Gastroesophageal sphincter (tissue), 4 donors: ENCODE results near the gene CNIH1. TPM values are rescaled to one million over a fixed set of nuclear protein-coding genes. Genes with fewer than 3 reads are reported as not detected.

Source experiments
- ATAC-seq: fragments of 150-250 bp; one replicate; pipeline ENCODE4 v1.9.1; 2016; ENCODE audit warnings: mild to moderate bottlenecking, moderate library complexity
- H3K27ac ChIP-seq, 4 donors: fragments of 200-600 bp; sonication (generic) in 3 of 4; 1 replicate in 3 of 4; 2 replicates in 1 of 4; pipeline ENCODE4 v1.5.1; 2016 to 2019
- H3K27me3 ChIP-seq: fragments of 200-600 bp; sonication (generic); one replicate; pipeline ENCODE4 v1.5.1; 2019
- H3K36me3 ChIP-seq, 2 donors: fragments of 200-600 bp; sonication (generic); one replicate each; pipeline ENCODE4 v1.5.1; 2019; ENCODE audit warnings: control low read depth in 1 of 2
- H3K4me1 ChIP-seq, 3 donors: fragments of 200-600 bp; sonication (generic); 1 replicate in 2 of 3; 2 replicates in 1 of 3; pipeline ENCODE4 v1.5.1; 2016 to 2019; ENCODE audit warnings: control low read depth in 2 of 3
- H3K4me3 ChIP-seq, 2 donors: fragments of 200-600 bp; sonication (generic); one replicate each; pipeline ENCODE4 v1.5.1; 2019; ENCODE audit warnings: mild to moderate bottlenecking in 1 of 2, moderate library complexity in 1 of 2
- H3K9me3 ChIP-seq, 3 donors: fragments of 200-600 bp; sonication (generic); one replicate each; pipeline ENCODE4 v1.5.1; 2017 to 2019; ENCODE audit warnings: control low read depth in 2 of 3
- EP300 ChIP-seq: sonication (generic); formaldehyde crosslinking; IDR thresholded peaks from one replicate; pipeline ENCODE4 v1.6.1; 2017; ENCODE audit warnings: antibody characterized with exemption, mild to moderate bottlenecking
- POLR2A ChIP-seq, 2 donors: fragments of 450-650 bp; IDR thresholded peaks; one replicate each; pipeline ENCODE4 v1.6.1; 2017; ENCODE audit warnings: antibody characterized with exemption in 2 of 2, mild to moderate bottlenecking in 2 of 2, moderate library complexity in 1 of 2
- POLR2AphosphoS5 ChIP-seq: sonication (generic); formaldehyde crosslinking; IDR thresholded peaks from one replicate; pipeline ENCODE4 v1.6.1; 2017; ENCODE audit warnings: antibody characterized with exemption
- WGBS, 2 donors: methylation state at CpG; one replicate each; pipeline ENCODE4 v1.1.5; 2018; ENCODE audit warnings: low coverage in 1 of 2; 5-methylcytosine and 5-hydroxymethylcytosine counted together
- total RNA-seq, 4 donors: library from RNA; depleted of rRNA; stranded (reverse); fragments of >200 nt; gene quantifications; one replicate each; pipeline ENCODE4 v1.1.0, GENCODE V29; 2016
- TF ChIP-seq, protein P1 (sequence below), 4 experiments: fragments of 200-600 bp in 2 of 4; fragments of 450-650 bp in 2 of 4; sonication (generic) in 1 of 4; IDR thresholded peaks; one replicate each; pipeline ENCODE4 v1.5.1; 2017 to 2019; ENCODE audit warnings: antibody characterized with exemption in 4 of 4, mild to moderate bottlenecking in 2 of 4, moderate library complexity in 2 of 4

Gene CNIH1
- total RNA-seq, 4 donors from 2014 or later: 96.8 to 179 (median 127) TPM

DNA sequence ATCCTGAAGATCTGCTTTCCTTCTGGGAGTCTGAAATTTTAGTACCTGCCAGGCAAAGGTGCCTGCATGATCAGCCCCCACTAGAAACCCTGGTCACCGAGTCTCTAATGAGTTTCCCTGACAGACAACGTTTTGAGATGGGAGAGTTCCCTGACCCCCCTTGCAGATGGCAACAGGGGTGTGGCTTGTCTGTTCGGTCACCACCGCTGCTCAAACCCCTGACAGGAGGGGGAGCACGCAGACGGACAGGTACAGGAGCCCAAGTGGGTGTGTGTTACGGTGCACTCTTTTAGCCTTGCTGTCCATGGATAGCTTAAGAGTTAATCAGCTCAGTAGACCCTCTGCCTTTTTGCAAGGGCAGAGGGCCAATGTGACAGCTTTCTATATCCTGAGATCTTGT, 63.7 kb downstream of the CNIH1 start:
- Histone ChIP-seq H3K27ac (no peak overlapping the region), H3K9me3 (no peaks in the 10 kb centered on the region), H3K27me3 (peaks cover 10% of the 10 kb centered on the region), H3K36me3 (no peaks in the 10 kb centered on the region), H3K4me1 (no peaks in the 10 kb centered on the region), H3K4me3 (no peak overlapping the region)
- 42% methylated on average over 5 of the region's 7 CpGs; no CpG with 5 or more reads in 1 of the 2 donors for WGBS, 2 donors
- TF ChIP-seq POLR2AphosphoS5: no peak
- TF ChIP-seq, protein P1, sequence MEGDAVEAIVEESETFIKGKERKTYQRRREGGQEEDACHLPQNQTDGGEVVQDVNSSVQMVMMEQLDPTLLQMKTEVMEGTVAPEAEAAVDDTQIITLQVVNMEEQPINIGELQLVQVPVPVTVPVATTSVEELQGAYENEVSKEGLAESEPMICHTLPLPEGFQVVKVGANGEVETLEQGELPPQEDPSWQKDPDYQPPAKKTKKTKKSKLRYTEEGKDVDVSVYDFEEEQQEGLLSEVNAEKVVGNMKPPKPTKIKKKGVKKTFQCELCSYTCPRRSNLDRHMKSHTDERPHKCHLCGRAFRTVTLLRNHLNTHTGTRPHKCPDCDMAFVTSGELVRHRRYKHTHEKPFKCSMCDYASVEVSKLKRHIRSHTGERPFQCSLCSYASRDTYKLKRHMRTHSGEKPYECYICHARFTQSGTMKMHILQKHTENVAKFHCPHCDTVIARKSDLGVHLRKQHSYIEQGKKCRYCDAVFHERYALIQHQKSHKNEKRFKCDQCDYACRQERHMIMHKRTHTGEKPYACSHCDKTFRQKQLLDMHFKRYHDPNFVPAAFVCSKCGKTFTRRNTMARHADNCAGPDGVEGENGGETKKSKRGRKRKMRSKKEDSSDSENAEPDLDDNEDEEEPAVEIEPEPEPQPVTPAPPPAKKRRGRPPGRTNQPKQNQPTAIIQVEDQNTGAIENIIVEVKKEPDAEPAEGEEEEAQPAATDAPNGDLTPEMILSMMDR (IDR thresholded peaks at IDR 0.05): no peak
- no peak for TF ChIP-seq POLR2A (IDR thresholded peaks at IDR 0.05)
- no peak for TF ChIP-seq EP300
- ATAC-seq: no peak

DNA sequence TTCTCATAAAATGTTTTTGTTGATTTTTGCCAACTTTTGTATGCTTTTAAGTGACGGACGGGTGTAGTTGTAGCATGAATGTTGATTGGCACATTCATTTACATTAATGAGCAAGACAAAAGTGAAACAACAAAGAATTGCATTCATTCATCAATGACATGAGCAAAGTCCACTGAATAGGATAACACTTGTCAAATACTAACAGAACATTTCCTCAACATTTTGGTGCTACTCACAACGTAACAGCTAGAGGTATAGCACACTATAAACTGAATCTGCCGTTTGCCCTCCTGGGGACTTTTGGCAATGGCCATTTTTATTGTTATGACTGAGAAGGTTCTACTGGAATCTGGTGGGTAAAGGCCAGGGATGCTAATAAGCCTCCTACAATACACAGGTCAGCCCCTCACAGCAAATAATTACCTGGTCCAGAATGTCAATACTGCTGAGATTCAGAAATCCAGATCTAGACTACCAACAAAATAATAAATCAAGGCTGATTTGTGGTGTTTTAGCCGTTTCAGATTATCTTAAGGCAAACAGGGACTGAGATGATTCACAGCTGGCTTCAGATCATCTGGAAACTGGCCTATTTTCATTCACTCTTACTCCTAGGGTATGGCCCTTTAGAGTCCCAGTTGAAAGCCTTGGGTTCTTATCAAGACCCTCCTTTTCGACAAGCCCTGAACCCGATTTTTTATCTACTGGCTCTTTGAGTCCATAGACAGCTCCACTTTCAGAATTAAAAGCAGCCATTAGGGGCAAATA, 66.9 kb downstream of the CNIH1 start:
- WGBS, 2 donors: 60 to 65% methylated on average over 6 to 7 of the region's 7 CpGs
- Histone ChIP-seq H3K27me3 (peaks cover 10% of the 10 kb centered on the region), H3K36me3 (no peaks in the 10 kb centered on the region), H3K4me1 (no peaks in the 10 kb centered on the region), H3K27ac (no peak overlapping the region), H3K4me3 (no peak overlapping the region), H3K9me3 (no peaks in the 10 kb centered on the region)
- TF ChIP-seq POLR2A (IDR thresholded peaks at IDR 0.05) (no peak), POLR2AphosphoS5 (no peak), EP300 (no peak)
- TF ChIP-seq, protein P1 (IDR thresholded peaks at IDR 0.05): no peak
- no peak for ATAC-seq

Other genes starting within 250 kb of the CNIH1 start
- gene CDKN3, start 44.4 kb downstream of the CNIH1 start, total RNA-seq: 1 to 10 TPM in 3 of 4 donors, not detected in 1; 2.0 to 3.1 (median 3.0) TPM
- 10 to 100 TPM; 40.0 to 43.7 (median 42.3) TPM for gene GMFB, start 47.6 kb upstream of the CNIH1 start, total RNA-seq
- 10 to 100 TPM; 12.3 to 32.8 (median 22.2) TPM for gene CGRRF1, start 68.5 kb upstream of the CNIH1 start, total RNA-seq
- gene SAMD4A, start 125.8 kb upstream of the CNIH1 start, total RNA-seq: 100 to 1,000 TPM in 2 of 4 donors, 10 to 100 TPM in 2; 65.2 to 163 (median 89.7) TPM